ENCODE data around the gene LGMN. TPM values are rescaled to one million over a fixed set of nuclear protein-coding genes. Genes with fewer than 3 reads are reported as not detected.
"Not testable (repeated sequence)": the region's sequence is repeated elsewhere in the genome, so short reads cannot be mapped to it uniquely, and the experiment has no call there.

Gene LGMN
- total RNA-seq, 1 donor from 2014 or later = 86.2 TPM

DNA sequence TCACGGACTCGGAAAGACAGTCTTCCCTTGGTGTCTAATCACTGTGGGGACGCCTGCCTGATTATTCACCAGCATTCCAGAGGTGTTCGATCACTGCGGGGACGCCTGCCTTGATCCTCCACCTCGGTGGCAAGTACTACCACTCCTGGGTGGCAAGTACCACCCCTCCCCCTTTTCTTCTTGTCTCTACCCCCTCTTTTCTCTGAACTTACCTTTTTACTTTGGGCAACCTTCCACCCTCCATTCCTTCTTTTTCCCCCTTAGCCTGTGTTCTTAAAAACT lies 12.0 kb upstream of the LGMN start:
- no peak for DNase-seq

DNA sequence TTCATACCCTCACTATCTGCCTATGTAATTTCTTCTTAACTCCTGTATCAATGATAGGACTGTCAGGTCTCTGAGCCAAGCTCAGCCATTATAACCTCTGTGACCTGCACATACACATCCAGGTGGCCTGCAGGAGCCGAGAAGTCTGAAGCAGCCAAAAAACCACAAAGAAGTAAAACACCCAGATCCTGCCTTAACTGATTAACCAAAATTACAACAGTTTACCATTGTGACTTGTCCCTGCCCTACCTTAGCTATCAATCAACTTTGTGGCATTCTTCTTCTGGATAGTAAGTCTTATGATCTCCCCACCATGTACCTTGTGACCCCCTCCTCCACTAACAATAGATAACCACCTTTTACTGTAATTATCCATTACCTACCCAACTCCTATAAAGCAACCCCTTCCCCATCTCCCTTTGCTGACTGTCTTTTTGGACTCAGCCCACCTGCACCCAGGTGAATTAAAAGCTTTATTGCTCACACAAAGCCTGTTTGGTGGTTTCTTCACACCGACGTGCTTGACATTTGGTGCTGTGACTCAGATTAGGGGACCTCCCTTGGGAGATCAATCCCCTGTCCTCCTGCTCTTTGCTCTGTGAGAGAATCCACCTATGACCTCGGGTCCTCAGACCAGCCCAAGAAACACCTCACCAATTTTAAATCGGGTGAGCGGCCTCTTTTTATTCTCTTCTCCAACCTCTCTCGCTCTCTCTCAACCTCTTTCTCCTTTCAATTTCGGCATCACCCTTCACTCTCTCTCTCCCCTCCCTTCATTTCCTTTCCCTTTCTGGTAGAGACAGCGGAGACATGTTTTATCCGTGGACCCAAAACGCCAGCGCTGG lies 11.5 kb upstream of the LGMN start:
- no peak for DNase-seq

DNA sequence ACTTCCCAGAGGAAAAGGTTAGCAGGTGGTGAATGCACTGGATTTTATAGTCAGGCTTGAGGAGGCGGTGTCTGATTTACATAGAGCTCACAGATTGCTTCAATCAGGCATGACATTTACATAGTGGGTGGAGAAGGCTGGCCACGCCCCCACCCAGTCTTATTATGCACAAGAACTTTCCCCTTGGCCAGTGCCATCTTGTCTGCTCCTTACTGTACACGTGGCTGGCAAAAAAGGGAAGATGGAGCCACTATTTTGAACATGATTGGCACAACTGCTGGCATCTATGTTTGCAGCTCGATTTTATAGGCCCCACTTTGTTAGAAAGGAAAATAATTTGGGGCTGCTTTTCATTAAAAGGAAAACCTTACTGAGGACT lies 10.9 kb upstream of the LGMN start:
- DNase-seq = no peak

DNA sequence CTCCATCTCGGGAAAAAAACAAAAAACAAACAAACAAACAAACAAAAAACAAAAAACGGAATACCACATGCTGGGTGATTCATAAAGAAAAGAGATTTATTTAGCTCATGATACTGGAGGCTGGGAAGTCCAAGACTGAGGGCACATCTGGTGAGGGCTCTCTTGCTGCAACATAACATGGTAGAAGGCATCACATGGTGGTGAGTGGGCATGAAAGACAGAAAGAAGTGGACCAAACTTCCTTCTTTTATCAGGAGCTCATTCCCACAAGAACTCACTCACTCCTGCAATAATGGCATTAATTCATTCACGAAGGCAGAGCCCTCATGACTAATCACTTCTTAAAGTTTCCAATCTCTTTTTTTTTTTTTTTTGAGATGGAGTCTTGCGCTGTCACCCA lies 8.0 kb upstream of the LGMN start:
- DNase-seq = no peak

DNA sequence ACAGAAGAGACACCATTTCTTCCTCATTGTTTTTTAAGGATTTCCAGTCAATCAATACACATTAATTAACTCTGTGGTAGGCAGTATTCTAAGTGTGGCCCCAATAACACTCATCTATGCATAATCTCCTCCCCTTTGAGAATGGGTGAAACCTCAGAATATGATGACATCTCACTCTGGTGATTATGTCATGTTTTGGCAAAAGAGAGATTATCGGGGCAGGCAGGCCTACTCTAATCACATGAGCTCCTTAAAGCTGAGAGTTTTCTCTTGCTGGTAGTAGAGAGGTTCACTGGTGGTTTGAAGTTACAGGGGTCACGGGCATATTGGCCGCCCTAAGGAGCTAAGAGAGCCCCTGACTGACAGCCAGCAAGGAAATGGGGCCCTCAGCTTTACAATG lies 7.1 kb upstream of the LGMN start:
- no peak for DNase-seq

DNA sequence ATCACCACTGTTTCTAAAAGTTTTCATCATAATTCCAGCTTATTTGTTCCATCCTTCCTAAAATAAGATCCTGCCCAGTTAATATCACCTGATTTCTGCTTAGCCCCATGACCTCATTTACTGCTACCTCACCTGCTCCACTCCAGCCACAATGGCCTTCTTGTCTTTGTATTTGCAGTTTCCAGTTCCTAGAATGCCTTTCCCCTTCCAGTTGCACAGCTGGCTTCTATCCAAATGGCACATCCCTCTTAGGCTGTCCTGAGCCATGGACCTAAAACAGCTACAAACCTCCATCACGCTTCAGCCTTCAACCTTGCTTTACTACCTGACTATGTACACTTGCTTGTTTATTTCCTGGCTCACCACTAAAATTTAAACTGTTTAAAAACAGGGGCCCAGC lies 6.5 kb upstream of the LGMN start:
- DNase-seq = no peak

DNA sequence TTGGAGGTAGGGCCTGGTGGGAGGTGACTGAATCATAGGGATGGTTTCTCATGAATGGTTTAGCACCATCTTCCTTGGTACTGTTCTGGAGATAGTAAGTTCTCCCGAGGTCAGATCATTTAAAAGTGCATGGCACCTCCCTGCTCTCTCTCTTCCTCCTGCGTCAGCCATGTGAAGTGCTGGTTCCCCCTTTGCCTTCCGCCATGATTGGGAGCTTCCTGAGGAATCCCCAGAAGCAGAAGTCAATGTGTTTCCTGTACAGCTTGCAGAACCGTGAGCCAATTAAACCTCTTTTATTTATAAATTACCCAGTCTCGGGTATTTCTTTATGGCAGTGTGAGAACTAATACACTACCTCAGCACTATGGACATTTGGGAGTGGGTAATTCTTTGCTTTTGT lies 4.8 kb upstream of the LGMN start:
- DNase-seq = no peak

DNA sequence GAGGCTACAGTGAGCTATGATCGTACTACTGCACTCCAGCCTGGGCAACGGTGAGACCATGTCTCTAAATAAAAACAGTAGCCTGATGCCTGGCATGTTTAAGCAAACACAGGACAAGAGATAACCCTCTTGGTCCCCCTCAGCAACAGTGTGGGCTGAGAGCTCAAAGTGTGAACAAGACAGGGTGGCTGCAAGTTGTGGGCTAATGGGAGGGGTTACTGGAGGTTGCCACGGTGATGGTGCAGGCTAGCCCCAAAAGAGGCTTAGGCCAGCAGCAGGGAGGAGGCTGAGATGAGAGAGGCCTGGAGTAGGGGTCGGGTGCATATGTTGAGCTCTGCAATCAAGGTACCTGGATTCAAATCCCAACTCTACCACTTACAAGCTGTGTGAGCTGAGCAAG lies 3.4 kb upstream of the LGMN start:
- no peak for DNase-seq

DNA sequence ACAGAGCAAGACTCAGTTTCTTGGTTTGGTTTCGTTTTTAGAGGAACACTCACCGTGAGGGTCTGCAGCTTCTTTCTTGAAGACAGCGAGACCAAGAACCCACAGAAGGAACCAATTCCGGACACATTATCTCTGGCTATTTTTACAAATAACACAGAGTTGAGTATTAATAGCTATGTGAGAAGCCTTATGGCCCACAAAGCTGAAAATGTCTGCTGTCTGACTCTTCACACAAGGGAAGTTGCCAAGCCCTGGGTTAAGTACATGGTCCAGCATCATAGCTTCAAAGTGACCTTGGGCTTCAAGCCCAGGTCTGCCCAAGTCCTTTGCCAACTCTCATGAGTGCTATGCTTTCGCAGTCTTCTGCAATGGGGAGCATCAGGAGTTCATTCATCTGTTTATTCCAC lies 2.6 kb upstream of the LGMN start:
- no peak for DNase-seq

DNA sequence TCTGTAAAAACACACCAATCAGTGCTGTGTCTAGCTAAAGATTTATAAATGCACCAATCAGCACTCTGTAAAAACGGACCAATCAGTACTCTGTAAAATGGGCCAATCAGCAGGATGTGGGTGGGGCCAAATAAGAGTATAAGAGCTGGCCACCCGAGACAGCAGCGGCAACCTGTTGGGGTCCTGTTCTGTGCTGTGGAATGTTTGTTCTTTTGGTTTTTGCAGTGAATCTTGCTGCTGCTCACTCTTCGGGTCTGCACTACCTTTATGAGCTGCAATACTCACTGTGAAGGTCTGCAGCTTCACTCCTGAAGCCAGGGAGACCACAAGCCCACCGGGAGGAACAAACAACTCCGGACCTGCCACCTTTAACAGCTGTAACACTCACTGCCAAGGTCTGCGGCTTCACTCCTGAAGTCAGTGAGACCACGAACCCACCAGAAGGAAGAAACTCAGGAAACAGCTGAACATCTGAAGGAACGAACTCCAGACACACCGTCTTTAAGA lies 1.8 kb upstream of the LGMN start:
- DNase-seq = not testable (repeated sequence)

DNA sequence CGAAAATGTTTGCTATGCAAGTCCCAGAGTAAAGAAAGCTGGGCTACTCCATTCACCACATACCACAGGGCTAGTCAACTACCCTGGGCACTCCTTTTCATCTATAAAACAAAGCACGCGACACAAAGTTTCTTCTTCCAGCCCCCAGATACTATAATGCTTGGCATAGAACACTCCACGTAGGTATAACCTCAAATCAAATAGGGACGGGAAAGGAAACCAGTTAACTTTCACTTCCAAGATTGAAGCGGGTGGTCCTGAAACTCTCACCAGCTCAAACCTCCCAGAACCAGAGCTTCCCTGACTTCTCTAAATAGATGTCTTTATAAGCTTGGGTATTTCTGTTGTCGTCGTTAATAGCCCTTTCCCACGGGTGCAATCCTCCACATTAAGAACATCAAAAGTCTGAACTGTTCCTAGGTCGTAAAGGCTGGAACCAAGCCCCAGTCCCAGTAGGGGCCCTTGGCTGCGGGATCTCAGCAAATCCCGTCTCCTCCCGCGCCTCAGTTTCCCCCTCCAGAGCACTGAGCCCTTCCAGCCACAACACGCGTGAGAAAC lies 647 bp downstream of the LGMN start:
- DNase-seq = no peak

DNA sequence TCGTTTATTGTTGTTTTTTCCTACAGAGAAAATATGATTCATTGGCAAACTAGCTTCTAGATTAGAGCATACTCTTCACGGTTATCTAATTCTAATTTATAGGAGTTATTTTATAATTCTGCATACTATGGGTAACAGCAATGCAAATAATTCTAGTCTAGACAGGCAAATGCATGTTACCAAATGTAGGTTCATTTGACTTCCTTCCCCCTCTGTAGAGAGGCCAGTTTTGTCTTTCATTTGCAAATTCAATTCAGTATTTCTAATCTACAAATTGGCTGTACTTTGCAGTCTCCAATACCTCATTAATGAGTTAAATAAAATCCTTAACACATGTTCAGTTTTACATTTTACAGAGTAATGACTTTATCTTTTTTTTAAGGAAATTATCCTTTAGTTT lies 4.2 kb downstream of the LGMN start:
- no peak for DNase-seq

DNA sequence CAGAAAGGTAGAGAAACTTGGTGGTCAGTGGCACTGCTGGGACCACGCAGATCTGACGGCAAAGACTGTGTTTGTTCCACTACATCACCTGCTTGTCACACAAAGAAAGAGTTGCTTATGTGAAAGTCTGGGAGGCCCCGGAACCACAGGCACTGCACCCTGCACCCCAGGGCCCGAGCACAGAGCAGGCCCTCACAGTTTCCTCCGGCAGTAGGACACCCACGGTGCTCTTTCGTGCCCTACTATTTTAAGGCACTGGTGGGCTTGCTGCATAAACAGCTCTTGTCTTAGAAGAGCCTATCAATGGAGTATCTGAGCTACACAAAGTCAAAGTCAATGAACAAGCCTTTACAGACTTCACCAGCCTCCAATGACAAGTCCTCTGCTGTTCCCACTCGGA lies 8.0 kb downstream of the LGMN start:
- no peak for DNase-seq

DNA sequence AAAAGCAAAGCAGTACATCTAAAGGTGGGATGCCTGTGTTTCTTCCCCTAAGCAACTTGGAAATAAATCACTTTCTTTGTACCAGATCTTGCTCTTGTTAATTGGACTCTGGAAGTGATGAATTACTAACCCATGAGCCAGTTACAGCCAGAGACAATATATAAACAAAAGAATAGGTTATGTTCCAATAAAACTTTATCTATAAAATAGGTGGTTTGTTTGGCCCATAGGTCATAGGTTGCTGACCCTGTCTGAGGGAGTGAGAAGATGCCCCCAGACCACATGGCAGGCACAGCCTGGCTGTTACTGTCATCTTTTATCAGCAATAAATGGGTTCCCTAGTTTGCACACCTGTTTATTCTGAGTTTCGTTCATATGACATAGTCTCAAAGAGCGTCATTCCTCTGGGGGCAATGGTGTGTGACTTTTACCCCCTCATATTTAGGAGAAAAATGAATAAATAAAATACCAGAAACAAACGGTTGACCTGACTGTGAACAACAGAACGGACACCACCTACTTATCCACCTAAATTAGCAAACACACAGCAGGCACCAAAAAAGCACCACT lies 10.7 kb downstream of the LGMN start:
- DNase-seq = no peak

DNA sequence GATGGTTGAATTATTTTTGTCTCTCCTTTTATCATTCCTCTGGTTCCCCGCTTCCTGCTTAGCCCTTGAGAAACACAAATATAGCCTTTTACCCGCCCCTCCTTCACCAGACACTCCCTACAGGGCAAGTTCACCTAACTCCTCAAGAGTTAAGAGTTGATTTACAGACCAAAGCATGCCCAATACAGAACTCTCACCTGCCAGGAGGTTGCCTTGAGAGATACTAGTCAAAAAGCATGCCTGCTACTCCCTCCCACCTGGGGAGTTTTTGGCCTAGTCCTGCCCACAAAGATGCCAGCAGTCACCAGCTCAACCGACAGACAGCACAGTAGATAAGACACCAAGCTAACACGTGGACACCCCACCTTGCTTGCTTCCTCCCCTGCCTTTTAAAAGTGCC lies 11.2 kb downstream of the LGMN start:
- DNase-seq = no peak

DNA sequence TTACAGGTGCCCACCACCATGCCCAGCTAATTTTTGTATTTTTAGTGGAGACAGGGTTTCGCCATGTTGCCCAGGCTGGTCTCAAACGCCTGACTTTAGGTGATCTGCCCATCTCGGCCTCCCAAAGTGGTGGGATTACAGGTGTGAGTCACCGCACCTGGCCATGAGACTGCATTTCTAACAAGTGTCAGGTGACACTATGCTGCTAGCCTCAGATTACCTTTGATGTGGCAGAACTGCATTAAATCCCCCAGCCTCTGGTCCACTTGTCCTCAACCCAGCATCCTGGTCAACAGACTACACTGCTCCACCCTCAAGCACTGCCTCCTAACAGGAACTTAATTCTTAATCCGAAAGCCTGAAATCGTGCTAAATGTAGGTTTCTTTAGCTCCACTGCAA lies 13.1 kb downstream of the LGMN start:
- no peak for DNase-seq

DNA sequence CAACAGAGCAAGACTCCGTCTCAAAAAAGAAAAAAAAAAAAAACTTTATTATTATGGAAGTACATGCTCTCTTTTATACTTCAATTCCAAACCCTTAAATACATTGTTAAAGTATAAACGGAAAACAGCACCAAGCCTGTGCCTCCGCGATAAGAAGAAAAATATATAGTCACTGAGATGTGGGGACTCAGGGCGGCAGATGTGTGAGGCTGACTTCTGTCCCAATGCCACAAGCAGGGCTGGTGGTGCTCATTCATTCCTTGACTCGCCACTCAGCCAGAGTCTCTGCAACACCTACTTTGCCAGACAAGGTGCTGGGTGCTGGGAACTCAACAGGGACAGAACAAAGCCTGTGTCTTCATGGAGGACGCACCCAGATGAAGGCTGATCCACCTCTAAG lies 13.8 kb downstream of the LGMN start:
- DNase-seq = no peak

DNA sequence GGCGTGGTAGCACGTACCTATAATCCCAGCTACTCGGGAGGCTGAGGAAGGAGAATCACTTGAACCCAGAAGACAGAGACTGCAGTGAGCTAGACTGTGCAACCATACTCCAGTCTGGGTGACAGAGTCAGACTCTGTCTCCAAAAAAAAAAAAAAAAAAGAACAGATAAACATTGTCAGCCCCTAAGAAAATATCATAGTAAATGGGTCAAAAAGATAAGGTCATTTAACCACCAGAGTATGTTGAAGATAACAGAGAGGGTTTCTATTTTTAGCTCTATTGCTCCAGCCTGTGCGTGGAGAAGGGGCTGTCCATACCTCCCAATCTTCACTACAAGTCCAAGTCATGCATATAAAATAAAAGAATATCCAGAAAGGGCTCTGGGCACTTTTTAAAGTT lies 15.4 kb downstream of the LGMN start:
- DNase-seq = no peak

DNA sequence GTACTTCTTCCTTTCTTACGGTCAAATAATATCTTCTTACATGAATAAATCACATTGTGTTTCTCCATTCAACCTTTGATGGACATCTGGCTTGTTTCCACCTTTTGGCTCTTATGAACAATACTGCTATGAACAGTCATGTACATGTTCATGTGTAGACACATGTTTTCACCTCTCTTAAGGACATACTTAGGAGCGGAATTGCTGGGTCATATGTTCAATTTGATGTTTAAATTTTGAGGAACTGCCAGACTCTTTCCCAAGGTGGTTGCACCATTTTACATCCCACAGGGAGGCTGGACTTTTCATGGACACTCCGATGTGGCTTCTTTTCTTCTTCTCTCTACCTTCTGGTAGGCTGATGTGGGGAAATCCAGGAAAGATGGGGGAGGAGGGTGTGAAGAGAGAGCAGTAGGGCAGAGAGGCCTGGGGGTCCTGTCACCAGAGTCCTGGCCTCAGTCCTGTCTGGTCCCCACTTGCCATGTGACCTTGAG lies 16.8 kb downstream of the LGMN start:
- no peak for DNase-seq

DNA sequence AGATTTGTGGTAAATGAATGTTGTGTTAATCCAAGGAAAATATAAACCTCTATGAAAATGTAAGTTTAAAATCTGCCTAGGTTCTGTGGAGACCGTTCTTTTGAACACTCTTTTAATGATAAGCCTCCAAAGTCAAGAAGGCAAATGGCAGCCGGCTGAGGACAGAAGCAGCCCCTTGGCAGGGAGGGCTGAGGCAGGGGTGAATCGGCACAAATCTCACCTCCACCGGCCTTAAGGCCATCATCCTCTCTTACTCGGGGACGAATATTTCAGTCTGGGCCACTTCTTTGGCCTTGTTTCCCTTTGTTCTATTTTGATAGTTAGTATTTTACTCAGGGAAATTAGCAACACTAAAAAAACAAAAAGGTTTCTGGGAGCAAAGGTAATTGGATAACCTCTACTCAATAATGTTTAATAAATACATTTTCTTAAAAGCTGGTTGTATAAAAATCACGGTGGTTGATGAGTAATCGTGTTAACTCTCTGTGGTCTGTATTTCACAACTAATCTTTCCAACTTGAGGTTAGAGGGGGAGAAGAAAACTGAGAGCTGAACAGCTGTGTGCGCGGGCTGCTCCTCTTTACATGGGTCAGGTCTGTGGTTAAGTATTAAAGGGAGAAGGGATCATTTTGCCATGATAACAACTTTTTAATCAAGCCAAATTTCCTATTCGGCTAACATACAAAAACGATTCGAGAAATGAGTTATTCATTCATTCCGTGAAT lies 18.6 kb downstream of the LGMN start:
- DNase-seq = no peak

DNA sequence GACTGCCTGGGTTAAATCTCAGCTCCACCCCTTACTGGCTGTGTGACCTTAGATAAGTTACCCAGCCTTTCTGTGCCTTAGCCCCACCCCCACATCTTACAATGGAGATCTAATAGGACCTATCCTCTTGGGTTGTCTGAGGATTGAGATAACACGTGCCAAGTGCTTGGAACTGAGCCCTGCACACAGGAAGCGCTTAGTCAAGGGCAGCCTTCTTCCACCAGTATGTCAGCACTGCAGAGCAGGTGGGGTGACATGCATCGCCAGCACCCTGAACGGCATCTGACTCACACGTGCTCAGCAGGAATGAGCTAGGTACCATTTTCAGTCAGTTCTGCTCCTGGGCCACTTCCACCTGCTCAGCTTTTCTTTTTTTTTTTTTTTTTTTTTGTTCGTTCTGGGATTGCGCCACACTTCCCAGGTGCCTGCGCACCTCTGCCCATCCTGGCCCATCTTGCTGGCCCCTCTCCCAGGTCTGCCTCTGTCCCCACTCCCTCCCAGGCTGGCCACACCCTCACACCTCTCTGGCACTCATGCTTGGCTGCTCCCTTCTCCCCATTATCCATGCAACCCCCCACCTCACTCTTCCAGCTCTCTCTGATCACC lies 19.6 kb downstream of the LGMN start:
- no peak for DNase-seq

DNA sequence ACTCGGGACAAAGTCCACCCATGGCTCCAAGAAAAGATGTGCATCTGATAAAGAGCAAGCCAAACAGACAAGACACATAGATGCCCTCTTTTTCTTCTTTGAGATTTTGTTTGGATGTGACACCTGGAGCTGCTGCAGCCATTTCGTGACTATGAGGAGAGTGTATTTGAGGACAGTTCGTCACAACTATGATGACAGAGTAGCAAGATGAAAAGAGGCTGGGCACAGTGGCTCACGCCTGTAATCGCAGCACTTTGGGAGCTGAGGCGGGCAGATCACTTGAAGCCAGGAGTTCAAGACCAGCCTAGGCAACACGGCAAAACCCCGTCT lies 21.5 kb downstream of the LGMN start:
- no peak for DNase-seq

Measured in skin of body (tissue), 2 donors.